HG03064 (cell line): Measurements from ENCODE around the gene DAB2.

ENCODE experiments used
- ATAC-seq: cut with Tn5 transposase; IDR thresholded peaks from one replicate; pipeline ENCODE4 v1.9.1; 2021; ENCODE audit warnings: low read depth; ENCODE audit not compliant: unreplicated experiment

The DAB2 gene

DNA sequence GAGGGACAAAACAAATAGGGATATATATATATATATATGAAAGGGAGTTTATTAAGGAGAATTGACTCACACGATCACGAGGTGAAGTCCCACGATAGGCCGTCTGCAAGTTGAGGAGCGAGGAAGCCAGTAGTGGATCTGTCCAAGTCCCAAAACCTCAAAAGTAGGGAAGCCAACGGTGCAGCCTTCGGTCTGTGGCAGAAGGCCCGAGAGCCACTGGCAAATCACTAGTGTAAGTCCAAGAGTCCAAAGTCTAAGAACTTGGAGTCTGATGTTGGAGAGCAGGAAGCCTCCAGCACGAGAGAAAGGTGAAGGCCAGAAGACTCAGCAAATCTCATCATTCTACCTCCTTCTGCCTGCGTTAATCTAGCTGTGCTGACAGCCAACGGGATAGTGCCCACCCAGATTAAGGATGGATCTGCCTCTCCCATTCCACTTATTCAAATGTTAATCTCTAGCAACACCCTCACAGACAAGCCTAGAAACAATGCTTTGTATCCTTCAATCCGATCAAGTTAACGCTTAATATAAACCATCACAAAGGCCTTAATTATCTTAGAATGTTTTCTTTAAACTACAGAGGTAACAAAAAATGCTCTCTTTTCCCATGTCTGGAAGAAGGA lies 23.8 kb upstream of the DAB2 start:
- ATAC-seq: no peak

DNA sequence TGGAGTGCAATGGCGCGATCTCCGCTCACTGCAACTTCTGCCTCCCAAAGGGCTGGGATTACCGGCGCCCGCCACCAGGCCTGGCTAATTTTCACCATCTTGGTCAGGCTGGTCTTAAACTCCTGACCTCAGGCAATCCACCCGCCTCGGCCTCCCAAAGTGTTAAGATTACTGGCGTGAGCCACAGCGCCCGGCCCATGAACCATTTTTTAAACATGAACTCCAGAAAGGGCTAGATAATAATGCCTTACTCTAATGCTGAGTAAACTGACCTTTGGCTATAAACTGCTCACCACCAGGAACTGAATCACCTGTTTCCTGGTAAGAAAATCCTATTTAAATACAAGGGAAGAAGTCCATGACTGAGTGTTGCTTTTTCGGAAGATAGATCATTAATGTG lies 23.2 kb upstream of the DAB2 start:
- no peak for ATAC-seq

DNA sequence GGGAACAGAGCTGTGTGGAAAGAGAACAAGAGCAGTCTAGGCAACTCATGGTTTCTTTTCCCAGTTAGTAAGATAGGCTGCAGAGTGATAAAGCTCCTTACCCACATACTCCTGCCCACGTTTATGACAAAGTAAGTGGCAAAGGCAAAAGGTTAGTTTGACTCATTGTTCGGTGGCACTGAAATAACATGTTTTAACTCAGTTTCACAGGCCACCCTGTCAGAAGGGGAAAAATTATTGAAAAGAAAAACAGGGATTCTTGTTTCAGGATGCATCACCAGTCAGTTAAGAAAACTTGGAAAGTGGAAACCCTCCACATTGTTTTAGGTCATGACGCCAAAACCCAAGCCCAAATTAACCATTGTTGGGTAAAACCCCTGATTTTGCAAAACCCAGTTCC lies 22.3 kb upstream of the DAB2 start:
- no peak for ATAC-seq

DNA sequence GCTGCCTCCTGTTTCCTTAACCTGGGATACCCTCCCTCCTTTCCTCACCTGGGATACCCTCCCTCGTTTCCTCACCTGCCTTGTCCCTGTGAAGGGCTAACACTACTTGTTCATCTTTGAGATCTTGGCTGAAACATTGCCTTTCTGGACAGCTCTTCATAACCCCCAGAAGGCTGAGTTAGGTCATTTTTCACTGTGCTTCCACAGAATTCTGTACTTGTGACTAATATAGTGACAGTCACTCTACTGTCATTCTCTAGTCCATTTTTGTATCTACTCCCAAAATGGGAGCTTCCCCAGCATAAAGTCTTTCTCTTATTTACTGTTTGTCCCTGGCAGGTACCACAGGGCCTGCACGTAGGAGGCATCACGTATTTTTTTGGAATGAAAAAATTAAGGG lies 21.5 kb upstream of the DAB2 start:
- no peak for ATAC-seq

DNA sequence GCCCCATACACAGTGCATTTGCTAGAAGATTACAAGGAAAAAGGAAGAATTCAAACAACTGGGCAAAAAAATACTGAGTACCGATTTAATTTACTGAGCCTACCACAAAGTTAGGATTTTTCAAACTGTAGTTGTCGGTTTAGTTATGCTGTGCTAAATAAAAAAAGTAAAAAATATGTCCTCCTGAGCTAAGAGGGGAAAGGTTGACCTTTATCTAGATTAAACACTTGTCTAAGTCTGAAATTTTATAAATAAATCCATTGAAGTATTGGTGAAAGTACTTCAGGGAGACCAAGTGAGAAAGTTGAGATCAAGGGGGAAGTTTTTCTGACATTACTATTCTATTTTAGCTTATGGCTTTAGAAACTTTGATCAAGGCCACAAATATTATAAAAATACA lies 19.1 kb upstream of the DAB2 start:
- no peak for ATAC-seq

DNA sequence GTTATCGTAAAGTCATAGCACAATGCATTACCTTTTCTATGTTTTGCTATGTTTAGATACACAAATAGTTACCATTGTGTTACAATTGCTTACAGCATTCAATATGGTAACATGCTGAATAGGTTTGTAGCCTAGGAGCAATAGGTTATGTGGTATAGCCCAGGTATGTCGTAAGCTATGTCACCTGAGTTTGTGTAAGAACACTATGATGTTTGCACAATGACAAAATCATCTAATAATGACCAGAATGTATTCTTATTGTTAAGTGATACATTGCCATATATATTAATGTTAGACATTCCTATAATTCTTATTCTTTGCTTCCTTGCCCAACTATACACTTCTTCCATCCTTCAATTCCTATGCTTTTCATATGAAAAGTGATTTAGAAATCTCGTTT lies 18.2 kb upstream of the DAB2 start:
- no peak for ATAC-seq

- no peak for ATAC-seq
These were observed 17.1 kb upstream of the DAB2 start for GRCh38 chr5:39441838-39442237.

GRCh38 chr5:39440958-39441624 lies 16.3 kb upstream of the DAB2 start:
- no peak for ATAC-seq

DNA sequence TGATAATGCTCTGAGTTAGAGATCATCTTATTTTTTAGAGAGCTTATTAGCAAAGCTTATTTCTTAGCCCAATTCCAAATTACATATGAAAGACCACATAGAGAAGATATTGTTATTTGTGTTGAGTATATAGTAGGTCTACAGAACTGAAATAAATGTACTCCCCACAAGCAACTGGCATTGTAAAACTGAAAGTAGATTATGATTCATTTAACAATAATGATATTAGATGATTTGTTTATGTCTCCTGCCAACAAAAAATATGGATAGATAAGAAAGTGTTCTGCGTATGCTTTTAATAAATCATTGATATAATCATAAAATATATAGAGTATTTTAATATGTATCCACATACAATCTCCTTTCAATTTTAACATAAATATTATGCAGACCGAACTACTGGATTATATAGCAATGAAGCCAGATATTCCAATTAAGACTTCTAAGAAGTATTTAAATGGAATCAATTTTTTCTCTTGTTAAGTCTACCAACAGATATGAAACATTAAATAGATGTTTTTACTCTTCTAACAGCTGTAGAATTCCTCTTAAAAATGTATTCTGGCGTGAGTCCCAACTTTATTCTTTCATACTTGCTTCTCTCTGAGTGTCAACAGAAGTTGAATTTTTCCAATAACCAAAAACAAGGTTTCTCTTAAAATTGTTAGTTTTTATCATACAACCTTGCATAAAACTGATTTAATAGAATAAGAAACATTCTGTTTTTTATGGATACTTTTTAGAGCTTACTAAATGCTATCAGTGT lies 15.6 kb upstream of the DAB2 start:
- no peak for ATAC-seq

- no peak for ATAC-seq
These were observed 14.9 kb upstream of the DAB2 start for GRCh38 chr5:39439582-39440162.

DNA sequence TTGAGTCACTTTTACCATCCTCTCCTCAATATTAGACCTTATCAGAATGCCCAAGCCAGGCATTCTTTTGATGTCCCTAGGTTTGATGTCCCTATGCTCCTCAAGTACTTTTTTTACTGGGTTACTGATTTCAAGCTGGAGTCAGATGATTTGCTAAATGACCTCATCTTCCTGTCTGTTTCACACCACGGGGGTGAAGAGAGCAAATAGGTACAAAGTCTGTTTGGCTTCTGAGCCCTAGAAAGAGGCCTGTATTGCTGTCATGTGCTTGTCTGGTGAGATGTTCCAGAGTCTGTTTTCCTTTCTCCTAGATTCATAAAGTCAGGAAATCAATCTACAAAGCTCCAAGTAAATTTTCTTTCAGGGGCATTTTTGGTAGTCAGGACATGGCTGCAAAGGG lies 12.7 kb upstream of the DAB2 start:
- no peak for ATAC-seq

DNA sequence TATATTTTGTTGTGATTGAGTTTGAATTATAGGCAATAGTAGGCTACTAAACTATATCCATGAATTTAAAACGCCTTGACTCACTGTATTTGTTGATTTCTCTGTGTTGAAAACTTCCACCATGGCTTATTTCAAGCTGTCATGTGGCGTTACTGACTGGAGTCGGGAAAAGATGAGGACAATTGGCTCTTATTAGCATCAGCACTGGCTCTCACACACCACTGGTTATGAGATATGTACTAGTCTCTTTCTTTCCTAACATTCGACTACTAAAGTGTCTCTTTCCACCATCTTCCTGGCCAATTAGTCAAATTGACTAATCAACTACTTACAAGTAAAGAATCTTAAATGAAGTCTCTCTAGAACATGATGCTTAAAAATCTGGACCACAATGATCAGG lies 9.1 kb upstream of the DAB2 start:
- no peak for ATAC-seq

DNA sequence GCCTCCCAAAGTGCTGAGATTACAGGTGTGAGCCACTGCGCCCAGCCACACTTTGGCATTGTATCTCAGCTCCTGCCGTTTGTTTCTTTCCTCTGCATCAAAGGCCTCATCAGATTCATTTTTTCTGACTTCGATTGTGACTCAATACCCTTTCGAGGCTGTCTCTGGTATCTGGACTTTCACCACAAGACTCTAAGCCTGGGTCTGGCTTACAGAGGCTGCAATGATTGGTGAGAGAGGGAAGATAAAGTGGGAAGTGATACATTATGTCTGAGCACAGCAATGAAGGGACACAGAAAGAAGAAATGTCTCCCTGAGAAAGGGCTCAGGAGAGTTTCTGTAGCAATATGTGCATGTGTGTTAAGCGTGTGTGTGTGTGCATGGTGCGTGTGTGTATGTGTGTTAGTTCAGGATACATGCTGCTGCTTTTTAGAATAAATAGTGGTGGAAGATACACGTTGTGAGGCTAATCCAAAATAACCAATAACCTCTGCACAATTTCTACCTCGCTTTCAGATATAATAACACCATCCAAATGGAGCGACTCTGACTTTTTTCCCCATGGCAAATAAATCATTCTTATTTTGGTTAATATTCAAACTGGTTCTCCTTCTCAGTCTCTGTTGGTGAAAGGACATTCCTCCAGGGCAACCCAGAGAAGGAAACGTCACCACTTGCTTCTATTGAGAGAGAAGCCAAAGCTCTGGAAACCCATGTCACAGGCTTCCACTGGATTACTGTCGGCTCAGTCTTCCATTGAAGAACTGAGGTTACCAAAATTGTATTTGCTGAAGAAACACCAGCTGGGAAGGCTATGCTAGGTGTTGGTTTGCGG lies 8.1 kb upstream of the DAB2 start:
- no peak for ATAC-seq

DNA sequence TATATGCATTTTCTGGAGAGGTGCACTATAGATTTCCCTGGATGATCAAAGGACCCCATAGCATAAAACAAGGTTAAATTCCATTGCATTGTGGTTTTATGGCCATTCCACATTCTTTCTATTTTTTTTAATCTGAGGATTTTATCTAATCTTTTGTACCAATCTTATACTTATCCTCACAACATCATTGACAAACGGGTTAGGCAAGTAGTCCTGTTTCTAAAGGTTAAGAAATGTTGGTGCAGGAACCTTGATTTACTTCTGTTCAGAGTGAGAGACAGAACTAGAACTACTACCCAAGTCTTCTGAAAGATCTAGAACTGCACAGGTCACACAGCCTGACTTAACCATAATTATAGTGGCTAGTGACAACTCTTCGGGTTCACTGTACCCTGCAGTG lies 5.7 kb upstream of the DAB2 start:
- no peak for ATAC-seq

DNA sequence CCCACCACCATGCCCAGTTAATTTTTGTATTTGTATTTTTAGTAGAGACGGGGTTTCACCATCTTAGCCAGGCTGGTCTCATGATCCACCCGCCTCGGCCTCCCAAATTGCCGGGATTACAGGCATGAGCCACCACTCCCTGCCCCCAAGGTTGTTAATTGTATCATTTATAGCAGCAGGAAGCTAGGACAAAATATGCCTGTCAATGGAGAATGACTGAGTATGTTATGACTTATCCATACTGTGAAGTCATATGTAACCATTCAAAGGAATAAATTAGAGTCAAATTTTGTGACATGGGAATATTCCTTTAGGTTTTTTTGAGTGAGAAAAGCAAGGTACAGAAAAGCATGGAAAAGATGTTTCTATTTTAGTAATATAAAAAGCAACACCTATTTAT lies 3.9 kb upstream of the DAB2 start:
- no peak for ATAC-seq

DNA sequence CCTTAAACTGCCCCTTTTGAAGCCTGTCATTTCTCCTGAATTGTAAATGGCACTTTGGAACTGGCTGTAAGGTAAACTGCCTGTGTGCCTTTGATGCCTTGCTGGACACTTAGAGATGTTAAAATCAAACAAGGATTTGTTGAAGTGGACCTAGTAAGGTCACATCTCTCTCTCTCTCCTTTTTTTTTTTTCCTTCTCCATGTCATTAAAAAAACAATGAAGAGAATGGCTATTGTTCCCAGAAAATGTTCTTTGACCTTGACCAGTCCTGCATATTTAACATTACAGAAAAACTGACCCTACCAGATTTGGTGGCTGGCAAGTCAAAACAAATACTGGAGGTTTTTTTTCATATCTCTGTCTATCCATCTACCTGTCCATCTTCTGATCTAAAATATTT lies 2.9 kb upstream of the DAB2 start:
- ATAC-seq: no peak

DNA sequence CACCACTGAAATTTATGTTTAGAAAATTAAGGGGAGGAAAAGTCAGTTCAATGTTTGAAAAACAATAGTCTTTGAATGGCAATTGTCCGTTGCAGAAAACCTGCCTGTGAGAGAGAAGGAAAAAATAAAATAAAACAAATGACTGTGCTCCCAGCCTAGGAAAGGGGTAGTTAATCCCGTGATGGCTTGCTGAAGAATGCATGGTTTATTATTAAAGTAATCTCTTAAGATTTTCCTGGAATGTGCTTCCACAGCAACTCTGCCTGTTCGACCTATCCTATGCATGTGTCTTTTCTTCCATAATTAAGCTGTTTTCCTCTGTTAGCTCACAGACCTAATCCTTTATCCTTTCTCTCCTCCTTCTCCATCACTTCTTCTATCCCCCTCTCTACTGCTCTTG lies 2.4 kb upstream of the DAB2 start:
- ATAC-seq: no peak

- ATAC-seq: no peak
These were observed 1.9 kb upstream of the DAB2 start for GRCh38 chr5:39426746-39427105.

- no peak for ATAC-seq
These were observed 1.4 kb upstream of the DAB2 start for GRCh38 chr5:39426051-39426745.

DNA sequence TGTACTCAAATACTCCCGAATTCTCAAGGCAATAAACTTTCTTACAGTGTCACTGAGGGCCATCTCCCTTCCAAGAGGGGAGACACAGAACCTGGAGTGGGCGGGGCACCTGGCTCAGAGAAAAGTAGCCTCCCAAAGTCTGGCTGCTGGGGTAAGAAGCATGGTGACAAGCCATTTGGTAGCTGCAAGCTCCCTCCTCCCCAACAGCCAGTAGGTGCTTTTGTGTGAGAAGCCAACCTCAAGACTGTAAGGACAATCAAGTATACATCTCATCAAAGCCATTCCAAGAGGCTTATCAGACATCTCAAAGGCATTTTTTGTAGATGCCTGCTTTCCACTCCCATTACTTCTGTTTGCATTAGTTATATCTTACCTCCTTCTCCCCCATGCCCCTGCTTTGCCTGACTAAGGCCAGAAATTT lies 1.4 kb downstream of the DAB2 start:
- ATAC-seq: no peak
